ENCODE results near the gene CACNA1C. TPM values are rescaled to one million over a fixed set of nuclear protein-coding genes. Genes with fewer than 3 reads are reported as not detected.
"Not testable (repeated sequence)": the region's sequence is repeated elsewhere in the genome, so short reads cannot be mapped to it uniquely, and the experiment has no call there.

Gene CACNA1C
- total RNA-seq, 2 experiments from 2014 or later: 0.69 to 1.4 TPM

DNA sequence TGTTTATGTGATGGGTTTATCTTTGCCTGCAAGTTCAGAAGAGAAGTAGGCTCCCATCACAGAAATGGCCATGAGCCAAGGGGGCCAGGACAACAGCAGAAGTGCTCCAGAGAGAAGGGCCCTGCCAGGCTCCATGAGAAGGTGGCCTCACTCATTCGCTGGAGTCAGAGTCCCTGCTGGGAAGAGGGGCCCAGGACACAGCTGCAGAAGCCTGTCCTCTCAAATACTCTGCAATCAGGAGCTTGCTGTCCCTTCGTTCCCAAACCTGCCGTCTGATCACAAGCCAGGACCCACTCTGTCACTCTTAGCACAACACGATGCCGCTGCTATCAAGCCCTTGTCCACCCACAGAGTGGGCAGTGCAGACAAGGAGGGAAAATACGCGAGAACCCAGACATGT, 435.8 kb downstream of the CACNA1C start:
- H4K20me1 ChIP-seq (ENCODE audit: insufficient read depth, low read length): no peaks in the 10 kb centered on the region
- no peak overlapping the region for H3K4me3 ChIP-seq (ENCODE audit: low read depth, low read length, poor library complexity, severe bottlenecking)
- no peaks in the 10 kb centered on the region for H3K9me2 ChIP-seq (ENCODE audit: insufficient read depth, low read length)
- ChIA-PET CTCF (ENCODE audit: unreplicated experiment) (no interaction called here), POLR2A (no interaction called here)
- intact Hi-C loops (cut with micrococcal nuclease; ENCODE audit: unreplicated experiment): no loop called here
- TF ChIP-seq, protein P1, sequence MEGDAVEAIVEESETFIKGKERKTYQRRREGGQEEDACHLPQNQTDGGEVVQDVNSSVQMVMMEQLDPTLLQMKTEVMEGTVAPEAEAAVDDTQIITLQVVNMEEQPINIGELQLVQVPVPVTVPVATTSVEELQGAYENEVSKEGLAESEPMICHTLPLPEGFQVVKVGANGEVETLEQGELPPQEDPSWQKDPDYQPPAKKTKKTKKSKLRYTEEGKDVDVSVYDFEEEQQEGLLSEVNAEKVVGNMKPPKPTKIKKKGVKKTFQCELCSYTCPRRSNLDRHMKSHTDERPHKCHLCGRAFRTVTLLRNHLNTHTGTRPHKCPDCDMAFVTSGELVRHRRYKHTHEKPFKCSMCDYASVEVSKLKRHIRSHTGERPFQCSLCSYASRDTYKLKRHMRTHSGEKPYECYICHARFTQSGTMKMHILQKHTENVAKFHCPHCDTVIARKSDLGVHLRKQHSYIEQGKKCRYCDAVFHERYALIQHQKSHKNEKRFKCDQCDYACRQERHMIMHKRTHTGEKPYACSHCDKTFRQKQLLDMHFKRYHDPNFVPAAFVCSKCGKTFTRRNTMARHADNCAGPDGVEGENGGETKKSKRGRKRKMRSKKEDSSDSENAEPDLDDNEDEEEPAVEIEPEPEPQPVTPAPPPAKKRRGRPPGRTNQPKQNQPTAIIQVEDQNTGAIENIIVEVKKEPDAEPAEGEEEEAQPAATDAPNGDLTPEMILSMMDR (conservative IDR thresholded peaks at IDR 0.05; ENCODE audit: low read length): no peak
- no peak for TF ChIP-seq EZH2phosphoT487 (IDR thresholded peaks at IDR 0.05; ENCODE audit: borderline replicate concordance, low read depth, low read length)
- DNase-seq (ENCODE audit: low spot score): no peak
- no peaks in the 10 kb centered on the region for H3K36me3 ChIP-seq (ENCODE audit: insufficient read depth, low read length)
- H3K4me1 ChIP-seq (ENCODE audit: insufficient read depth, low read length, poor library complexity, severe bottlenecking): no peaks in the 10 kb centered on the region
- H3K27ac ChIP-seq (ENCODE audit: low read depth, low read length, poor library complexity, severe bottlenecking): no peak overlapping the region
- H3K4me2 ChIP-seq (ENCODE audit: low read length): no peak overlapping the region
- no peaks in the 10 kb centered on the region for H3K9me3 ChIP-seq (ENCODE audit: low read length)
- no peak overlapping the region for H2AFZ ChIP-seq (ENCODE audit: low read length)
- no peaks in the 10 kb centered on the region for H3K79me2 ChIP-seq (ENCODE audit: insufficient read depth, low read depth, low read length)
- BruUV-seq (replicated peaks): no TSS peak

DNA sequence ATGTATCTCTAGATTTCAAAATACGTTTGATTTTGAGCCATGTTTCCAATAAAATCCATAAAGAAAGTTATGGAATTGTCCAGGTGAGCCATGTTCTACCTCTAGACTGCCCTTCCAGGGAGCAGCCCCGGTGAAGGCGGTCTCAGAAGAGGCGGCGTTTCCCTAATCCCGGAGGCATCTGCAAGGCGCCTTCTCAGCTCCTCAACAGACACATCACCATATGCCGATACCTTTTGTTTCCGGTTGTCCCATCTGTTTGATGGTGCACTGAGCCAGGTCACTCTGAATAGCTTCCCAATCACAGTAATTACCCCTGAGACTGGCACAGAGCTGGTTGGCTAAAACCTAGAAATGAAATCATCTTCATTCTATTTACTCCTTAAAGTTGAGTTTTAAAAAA, 436.5 kb downstream of the CACNA1C start:
- Histone ChIP-seq H4K20me1 (ENCODE audit: insufficient read depth, low read length) (no peaks in the 10 kb centered on the region), H3K27ac (ENCODE audit: low read depth, low read length, poor library complexity, severe bottlenecking) (no peak overlapping the region), H3K9me2 (ENCODE audit: insufficient read depth, low read length) (no peaks in the 10 kb centered on the region), H3K36me3 (ENCODE audit: insufficient read depth, low read length) (no peaks in the 10 kb centered on the region), H3K4me2 (ENCODE audit: low read length) (no peak overlapping the region), H3K4me3 (ENCODE audit: low read depth, low read length, poor library complexity, severe bottlenecking) (no peak overlapping the region), H3K9me3 (ENCODE audit: low read length) (no peaks in the 10 kb centered on the region), H3K79me2 (ENCODE audit: insufficient read depth, low read depth, low read length) (no peaks in the 10 kb centered on the region), H3K4me1 (ENCODE audit: insufficient read depth, low read length, poor library complexity, severe bottlenecking) (no peaks in the 10 kb centered on the region), H2AFZ (ENCODE audit: low read length) (no peak overlapping the region)
- ChIA-PET POLR2A (no interaction called here), CTCF (ENCODE audit: unreplicated experiment) (no interaction called here)
- DNase-seq (ENCODE audit: low spot score): no peak
- intact Hi-C loops (cut with micrococcal nuclease; ENCODE audit: unreplicated experiment): no loop called here
- BruUV-seq (replicated peaks): no TSS peak
- TF ChIP-seq EZH2phosphoT487 (IDR thresholded peaks at IDR 0.05; ENCODE audit: borderline replicate concordance, low read depth, low read length): no peak
- TF ChIP-seq, protein P1 (conservative IDR thresholded peaks at IDR 0.05; ENCODE audit: low read length): no peak

DNA sequence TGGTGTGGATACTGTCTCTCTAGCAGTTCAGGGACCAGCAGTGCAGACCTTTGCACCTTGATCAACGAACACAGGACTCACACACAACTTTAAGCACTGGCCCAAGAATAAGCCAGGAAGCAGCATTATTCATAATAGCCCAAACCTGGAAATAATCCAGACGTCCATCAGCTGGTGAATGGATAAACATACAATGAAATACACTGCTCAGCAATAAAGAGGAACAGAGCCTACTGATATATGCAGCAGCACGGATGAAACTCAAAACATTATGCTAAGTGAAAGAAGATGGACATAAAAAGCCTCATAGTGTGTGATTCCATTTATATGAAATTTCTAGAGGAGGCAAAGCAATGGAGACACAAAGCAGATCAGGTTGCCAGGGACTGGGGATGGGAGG, 438.0 kb downstream of the CACNA1C start:
- POLR2A ChIA-PET: no interaction called here
- no TSS peak for BruUV-seq (replicated peaks)
- Histone ChIP-seq H3K4me2 (ENCODE audit: low read length) (no peak overlapping the region), H3K9me2 (ENCODE audit: insufficient read depth, low read length) (no peaks in the 10 kb centered on the region), H2AFZ (ENCODE audit: low read length) (no peak overlapping the region), H3K36me3 (ENCODE audit: insufficient read depth, low read length) (no peaks in the 10 kb centered on the region), H3K9me3 (ENCODE audit: low read length) (no peaks in the 10 kb centered on the region), H3K79me2 (ENCODE audit: insufficient read depth, low read depth, low read length) (no peaks in the 10 kb centered on the region), H3K4me3 (ENCODE audit: low read depth, low read length, poor library complexity, severe bottlenecking) (no peak overlapping the region), H3K4me1 (ENCODE audit: insufficient read depth, low read length, poor library complexity, severe bottlenecking) (no peaks in the 10 kb centered on the region), H4K20me1 (ENCODE audit: insufficient read depth, low read length) (no peaks in the 10 kb centered on the region), H3K27ac (ENCODE audit: low read depth, low read length, poor library complexity, severe bottlenecking) (no peak overlapping the region)
- TF ChIP-seq, protein P1 (conservative IDR thresholded peaks at IDR 0.05; ENCODE audit: low read length): no peak
- TF ChIP-seq EZH2phosphoT487 (IDR thresholded peaks at IDR 0.05; ENCODE audit: borderline replicate concordance, low read depth, low read length): no peak
- intact Hi-C loops (cut with micrococcal nuclease; ENCODE audit: unreplicated experiment): no loop called here
- no peak for DNase-seq (ENCODE audit: low spot score)
- CTCF ChIA-PET (ENCODE audit: unreplicated experiment): no interaction called here

- not testable (repeated sequence) for H3K27ac ChIP-seq (ENCODE audit: low read depth, low read length, poor library complexity, severe bottlenecking); BruUV-seq (replicated peaks)
Observed at GRCh38 chr12:2491349-2491748, 438.6 kb downstream of the CACNA1C start.

More at GRCh38 chr12:2491349-2491748, 438.6 kb downstream of the CACNA1C start:
- H3K9me2 ChIP-seq (ENCODE audit: insufficient read depth, low read length); H3K4me2 ChIP-seq (ENCODE audit: low read length); H3K4me1 ChIP-seq (ENCODE audit: insufficient read depth, low read length, poor library complexity, severe bottlenecking); H3K36me3 ChIP-seq (ENCODE audit: insufficient read depth, low read length); CTCF ChIA-PET (ENCODE audit: unreplicated experiment); H4K20me1 ChIP-seq (ENCODE audit: insufficient read depth, low read length); H2AFZ ChIP-seq (ENCODE audit: low read length); DNase-seq (ENCODE audit: low spot score); H3K4me3 ChIP-seq (ENCODE audit: low read depth, low read length, poor library complexity, severe bottlenecking); intact Hi-C loops (cut with micrococcal nuclease; ENCODE audit: unreplicated experiment); H3K9me3 ChIP-seq (ENCODE audit: low read length); H3K79me2 ChIP-seq (ENCODE audit: insufficient read depth, low read depth, low read length); POLR2A ChIA-PET: not testable (repeated sequence)
